T-cell (primary cell): ENCODE results near the gene GCSAM. TPM values are rescaled to one million over a fixed set of nuclear protein-coding genes. Genes with fewer than 3 reads are reported as not detected.

Experiments used
- ATAC-seq, 4 experiments: fragments of 200-7000 bp in 3 of 4; fragments of 150-1000 bp in 1 of 4; cut with Tn5 transposase; replicated peaks in 1 of 4; 1 replicate in 3 of 4; 2 replicates in 1 of 4; pipeline ENCODE4 v1.10.0; 2021; ENCODE audit warnings: moderate library complexity in 3 of 4, mild to moderate bottlenecking in 2 of 4, moderate number of reproducible peaks in 1 of 4
- CTCF ChIA-PET, 2 donors: fragments of 300-600 bp; sonication (Branson Sonifier 250); formaldehyde crosslinking; loops; one replicate each; lab custom pipeline; 2022; ENCODE audit warnings: antibody characterized with exemption in 2 of 2; lab: Charles Lee
- POLR2A ChIA-PET, 2 donors: fragments of 300-600 bp; sonication (Branson Sonifier 250); formaldehyde crosslinking; loops; one replicate each; lab custom pipeline; 2022; ENCODE audit warnings: antibody characterized with exemption in 2 of 2; lab: Charles Lee
- DNase-seq, 35 experiments: peaks; one replicate each; pipeline versions ENCODE4 v3.0.0 to v3.0.0-alpha.2; 2013 to 2023
- H3K27ac ChIP-seq: one replicate; pipeline ENCODE4 v1.5.1; 2013; ENCODE audit warnings: low read length
- H3K27me3 ChIP-seq, 2 experiments: replicated peaks in 1 of 2; 1 replicate in 1 of 2; 2 replicates in 1 of 2; pipeline versions ENCODE4 v1.6.1 to v1.7.0; 2013; ENCODE audit warnings: low read length in 1 of 2, mixed read lengths in 1 of 2; ENCODE audit not compliant: control insufficient read depth in 2 of 2, insufficient read depth in 2 of 2; ENCODE audit errors: extremely low read depth in 1 of 2
- H3K36me3 ChIP-seq, 2 donors: 1 replicate in 1 of 2; 2 replicates in 1 of 2; pipeline versions ENCODE4 v1.6.1 to v1.7.0; 2013; ENCODE audit warnings: low read length in 1 of 2; ENCODE audit not compliant: control insufficient read depth in 2 of 2, insufficient read depth in 1 of 2; ENCODE audit errors: extremely low read depth in 1 of 2
- H3K4me1 ChIP-seq, 2 experiments: 1 replicate in 1 of 2; 2 replicates in 1 of 2; pipeline versions ENCODE4 v1.6.1 to v1.7.0; 2013; ENCODE audit warnings: low read length in 2 of 2, mixed read lengths in 1 of 2; ENCODE audit not compliant: insufficient read depth in 2 of 2, control insufficient read depth in 1 of 2; ENCODE audit errors: extremely low read depth in 1 of 2
- H3K4me3 ChIP-seq, 2 donors: 1 replicate in 1 of 2; 2 replicates in 1 of 2; pipeline versions ENCODE4 v1.5.1 to v1.7.0; 2013; ENCODE audit warnings: mild to moderate bottlenecking in 2 of 2, low read length in 1 of 2, moderate library complexity in 1 of 2; ENCODE audit not compliant: control insufficient read depth in 1 of 2; ENCODE audit errors: extremely low read depth in 1 of 2
- H3K9me3 ChIP-seq: 2 replicates; pipeline ENCODE4 v1.7.0; 2013
- H3K27ac Mint-ChIP-seq, 2 donors: one replicate each; pipeline ENCODE4 v1.8.0; 2020 to 2021; ENCODE audit warnings: mild to moderate bottlenecking in 2 of 2, mixed read lengths in 2 of 2
- H3K27me3 Mint-ChIP-seq, 2 donors: one replicate each; pipeline ENCODE4 v1.8.0; 2021 to 2022; ENCODE audit warnings: mixed read lengths in 2 of 2
- H3K36me3 Mint-ChIP-seq: one replicate; pipeline ENCODE4 v1.8.0; 2021; ENCODE audit warnings: mixed read lengths
- H3K4me1 Mint-ChIP-seq, 3 donors: one replicate each; pipeline ENCODE4 v1.8.0; 2020 to 2022; ENCODE audit warnings: mixed read lengths in 3 of 3, mild to moderate bottlenecking in 1 of 3
- H3K4me3 Mint-ChIP-seq, 3 donors: one replicate each; pipeline ENCODE4 v1.8.0; 2020 to 2022; ENCODE audit warnings: mild to moderate bottlenecking in 3 of 3, mixed read lengths in 3 of 3, moderate library complexity in 3 of 3
- H3K9me3 Mint-ChIP-seq, 3 donors: one replicate each; pipeline ENCODE4 v1.8.0; 2020 to 2022; ENCODE audit warnings: mixed read lengths in 3 of 3
- WGBS: methylation state at CpG from one replicate; pipeline ENCODE4 v1.1.5; 2013; ENCODE audit warnings: missing lambda C conversion rate; ENCODE audit not compliant: insufficient coverage; 5-methylcytosine and 5-hydroxymethylcytosine counted together
- total RNA-seq, 35 experiments: library from RNA in 6 of 35; stranded (reverse) in 6 of 35; fragments of 120-200 nt in 1 of 35; gene quantifications; one replicate each; pipeline versions ENCODE4 v1.2.1 to v1.2.4 and lab custom pipeline; 2013 to 2026

The GCSAM gene
- total RNA-seq, 5 donors from 2014 or later (not counting 1 experiment from before 2014, with no cell fraction given) = 15.8 to 21.6 (median 18.2) TPM

DNA sequence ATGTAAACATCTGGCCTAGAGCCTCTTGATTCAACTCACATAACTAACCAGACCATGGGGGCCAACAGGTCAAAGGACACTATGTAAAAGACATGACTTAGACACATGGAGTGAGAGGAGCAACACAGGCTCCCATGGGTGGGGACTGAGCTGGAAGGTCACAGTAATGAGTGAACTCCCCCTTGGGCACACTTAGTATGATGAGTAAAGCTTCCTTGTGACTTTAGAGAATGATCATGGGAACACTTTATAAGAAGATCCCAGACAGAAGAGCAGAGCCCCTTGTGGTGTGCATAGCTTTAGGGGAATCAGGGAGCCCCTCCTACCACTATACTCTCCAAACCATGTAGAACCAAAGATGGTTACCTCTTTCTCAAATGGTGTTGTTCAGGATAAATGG, 10.2 kb downstream of the GCSAM start:
- Mint-ChIP-seq H3K27ac (no peak overlapping the region), H3K4me1 (peaks cover 73 to 84% (median 80%) of the 10 kb centered on the region in 3 donors), H3K27me3 (no peaks in the 10 kb centered on the region), H3K9me3 (no peaks in the 10 kb centered on the region), H3K36me3 (peaks cover 40% of the 10 kb centered on the region), H3K4me3 (no peak overlapping the region)
- ChIA-PET POLR2A (interaction anchor here (0.8 to 1.2 kb wide), 2 partner anchors 14 to 16 kb away, joined by 3 read pairs; no protein-coding TSS in a partner anchor), CTCF (interaction anchor here (1.5 to 3.3 kb wide), 2 partner anchors 11 kb away, joined by 6 to 17 read pairs; no protein-coding TSS in a partner anchor)
- Histone ChIP-seq H3K27ac (no peak overlapping the region), H3K9me3 (no peaks in the 10 kb centered on the region), H3K4me3 (no peak overlapping the region), H3K4me1 (peaks cover 22 to 53% of the 10 kb centered on the region in 2 experiments), H3K27me3 (no peaks in the 10 kb centered on the region), H3K36me3 (peaks cover 0 to 31% of the 10 kb centered on the region in 2 donors)
- DNase-seq (no peak), ATAC-seq (no peak)

DNA sequence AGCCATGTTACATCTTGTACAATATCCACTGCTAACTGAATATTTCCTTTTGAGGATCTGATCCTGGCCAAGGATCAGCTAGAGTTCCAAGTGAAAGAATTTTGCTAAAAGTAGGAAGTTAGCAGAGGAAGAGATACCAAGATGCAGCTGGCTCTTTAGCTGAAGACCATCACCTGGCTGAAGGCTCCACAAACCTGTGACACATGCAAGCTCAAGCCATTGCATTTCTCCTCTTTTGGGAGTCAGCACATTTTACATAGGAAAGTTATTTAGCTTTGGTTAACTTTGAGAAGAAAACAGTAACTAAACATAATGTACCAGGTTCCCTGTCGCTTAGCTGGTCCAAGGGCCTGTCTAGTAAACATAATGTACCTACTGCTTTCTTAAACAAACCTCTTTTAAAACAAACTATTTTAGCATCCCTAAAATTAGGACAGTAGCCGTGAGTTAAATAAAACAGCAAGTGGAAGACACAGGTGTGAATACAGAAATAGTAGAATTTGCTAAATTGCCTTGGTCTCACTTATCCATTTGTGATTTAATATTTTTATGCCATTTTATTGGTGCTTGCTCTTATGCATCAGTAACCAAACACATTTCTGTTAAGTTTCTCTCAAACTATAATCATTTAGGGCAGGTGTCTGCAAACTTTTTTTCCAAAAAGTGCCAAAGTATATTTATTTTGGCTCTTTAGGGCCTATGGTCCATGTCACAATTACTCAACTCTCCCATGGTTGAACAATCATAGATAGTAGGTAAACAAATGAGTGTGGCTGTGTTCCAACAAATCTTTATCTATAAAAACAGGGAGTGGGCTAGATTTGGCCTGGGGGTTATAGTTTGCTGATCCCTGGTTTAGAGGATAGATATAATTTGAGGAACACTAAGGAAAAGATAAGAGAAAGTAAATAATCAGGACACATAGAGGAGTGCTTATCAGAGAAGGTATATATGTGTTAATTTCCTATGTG, 11.2 kb downstream of the GCSAM start:
- Histone ChIP-seq H3K27me3 (no peaks in the 10 kb centered on the region), H3K9me3 (no peaks in the 10 kb centered on the region), H3K27ac (no peak overlapping the region), H3K36me3 (peaks cover 0 to 31% of the 10 kb centered on the region in 2 donors), H3K4me1 (peaks cover 19 to 43% of the 10 kb centered on the region in 2 experiments), H3K4me3 (no peak overlapping the region)
- Mint-ChIP-seq H3K4me1 (peaks cover 71 to 84% (median 78%) of the 10 kb centered on the region in 3 donors), H3K27ac (peak overlapping the region; percentile 23 to 49), H3K4me3 (no peak overlapping the region), H3K27me3 (no peaks in the 10 kb centered on the region), H3K9me3 (no peaks in the 10 kb centered on the region), H3K36me3 (peaks cover 40% of the 10 kb centered on the region)
- no CpG with 5 or more reads among the region's 2 CpGs for WGBS
- POLR2A ChIA-PET = interaction anchor here in 1 of 2 donors (0.6 kb wide), 1 partner anchor 50 kb away, joined by 3 read pairs; no protein-coding TSS in a partner anchor
- CTCF ChIA-PET = interaction anchor here (0.7 to 1.5 kb wide), 3 partner anchors 10 to 201 kb away, joined by 3 to 7 read pairs (median 4); no protein-coding TSS in a partner anchor
- no peak for DNase-seq
- ATAC-seq = no peak

DNA sequence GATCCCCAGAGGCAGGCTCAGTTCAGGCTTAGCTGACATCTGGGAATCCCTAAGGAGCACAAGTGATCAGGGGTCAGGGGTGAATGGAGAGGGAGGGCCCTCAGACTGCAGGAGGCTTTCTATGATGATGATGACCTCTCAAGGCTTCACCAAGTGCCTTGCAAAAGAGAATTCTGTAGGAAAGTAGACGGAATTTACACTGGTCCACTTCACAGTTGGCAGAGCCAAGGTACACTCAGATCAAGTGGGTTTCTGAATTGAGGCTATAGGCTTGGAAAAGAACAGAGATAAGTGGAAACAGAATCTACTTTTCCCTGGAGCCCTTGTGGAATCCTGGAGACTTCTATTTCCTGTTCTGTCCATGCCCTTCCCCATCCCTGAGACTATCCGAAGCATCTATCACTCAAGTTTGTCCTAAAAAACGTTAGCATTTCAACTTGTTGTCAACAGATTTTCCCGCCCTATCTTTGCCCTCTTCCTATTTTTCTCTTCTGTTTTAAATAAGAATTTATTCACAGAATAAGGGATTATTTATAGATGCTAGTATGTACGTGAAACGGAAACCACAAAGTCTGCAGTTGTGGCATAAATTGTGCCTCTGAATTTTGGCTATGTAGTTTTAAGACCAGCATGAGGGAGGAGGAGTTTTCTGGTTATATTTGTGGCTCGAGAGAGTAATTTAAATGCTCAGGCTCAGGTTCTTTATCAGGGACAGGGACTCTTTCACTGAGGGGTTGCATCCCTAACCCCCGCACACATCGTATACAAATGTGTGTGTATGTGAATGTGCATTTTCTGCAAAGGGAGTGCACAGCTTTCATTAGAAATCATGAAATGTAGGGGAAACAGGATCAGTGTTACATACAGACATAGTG, 12.8 kb downstream of the GCSAM start:
- ChIA-PET POLR2A (no interaction called here), CTCF (interaction anchor here in 1 of 2 donors (1.0 kb wide), 1 partner anchor 18 kb away, joined by 3 read pairs; no protein-coding TSS in a partner anchor)
- Histone ChIP-seq H3K9me3 (no peaks in the 10 kb centered on the region), H3K4me1 (peaks cover 12 to 37% of the 10 kb centered on the region in 2 experiments), H3K36me3 (peaks cover 0 to 26% of the 10 kb centered on the region in 2 donors), H3K4me3 (no peak overlapping the region), H3K27ac (peak overlapping the region; percentile 3), H3K27me3 (no peaks in the 10 kb centered on the region)
- H3K4me1 Mint-ChIP-seq = peaks cover 56 to 67% (median 64%) of the 10 kb centered on the region in 3 donors
- ATAC-seq (peak in 3 of 4 experiments; percentile 60 to 90 (median 74)), DNase-seq (peak in 1 of 35 experiments; percentile 50)
- peaks cover 27% of the 10 kb centered on the region for H3K36me3 Mint-ChIP-seq
- H3K9me3 Mint-ChIP-seq = no peaks in the 10 kb centered on the region
- no peaks in the 10 kb centered on the region for H3K27me3 Mint-ChIP-seq
- H3K4me3 Mint-ChIP-seq = peak overlapping the region; percentile 4 to 43 (median 36)
- peak overlapping the region; percentile 78 to 84 for H3K27ac Mint-ChIP-seq
- 40% methylated on average over 4 of the region's 9 CpGs for WGBS

DNA sequence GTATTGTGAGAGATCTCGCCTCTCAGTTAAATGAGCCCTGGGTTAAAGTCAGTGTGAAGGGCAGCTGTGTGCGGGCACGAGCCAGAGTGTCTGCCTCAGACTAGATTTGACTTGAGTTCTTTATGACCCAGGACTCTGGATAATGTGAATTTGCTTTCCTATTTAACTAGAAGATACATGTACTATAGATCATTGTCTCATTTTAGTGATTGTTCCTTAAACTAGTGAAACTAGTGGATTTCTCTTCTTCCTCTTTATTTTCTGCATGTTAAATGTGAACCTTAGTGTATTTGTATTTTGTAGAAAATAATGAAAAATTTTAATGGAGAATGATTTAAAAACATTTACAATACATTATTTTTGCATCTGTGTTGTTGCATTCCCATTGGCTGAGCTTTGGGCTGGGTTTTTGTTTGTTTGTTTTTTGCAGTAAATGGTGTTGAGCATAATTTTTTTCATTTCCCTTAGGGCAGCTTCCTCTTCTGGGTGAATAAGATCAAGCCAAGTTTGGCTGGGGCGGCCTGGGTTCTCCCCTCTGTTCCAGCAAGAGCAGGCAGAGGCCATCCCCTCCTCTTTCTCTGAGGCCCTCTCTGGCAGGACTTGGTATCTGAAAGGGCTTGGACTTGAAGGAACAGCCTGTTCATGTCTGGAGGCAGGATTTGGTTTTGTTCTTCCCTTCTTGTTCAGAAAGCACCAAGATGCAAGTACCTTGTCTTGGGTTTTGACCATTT, 15.0 kb downstream of the GCSAM start:
- ChIA-PET CTCF (interaction anchor here (0.6 to 1.5 kb wide), 4 partner anchors 9 to 534 kb away, joined by 3 to 6 read pairs (median 3); no protein-coding TSS in a partner anchor), POLR2A (no interaction called here)
- peaks cover 12 to 38% of the 10 kb centered on the region in 2 experiments for H3K4me1 ChIP-seq
- peaks cover 0 to 7% of the 10 kb centered on the region in 2 donors for H3K36me3 ChIP-seq
- peak in 1 of 35 experiments; percentile 35 for DNase-seq
- no peak overlapping the region for H3K4me3 Mint-ChIP-seq
- no peak for ATAC-seq
- peaks cover 9% of the 10 kb centered on the region for H3K36me3 Mint-ChIP-seq
- WGBS = 100% methylated on average over 1 of the region's 4 CpGs
- no peak overlapping the region for H3K4me3 ChIP-seq
- no peaks in the 10 kb centered on the region for H3K9me3 ChIP-seq
- no peaks in the 10 kb centered on the region for H3K9me3 Mint-ChIP-seq
- H3K27ac ChIP-seq = no peak overlapping the region
- peaks cover 48 to 64% (median 61%) of the 10 kb centered on the region in 3 donors for H3K4me1 Mint-ChIP-seq
- no peaks in the 10 kb centered on the region for H3K27me3 Mint-ChIP-seq
- no peaks in the 10 kb centered on the region for H3K27me3 ChIP-seq
- peak overlapping the region; percentile 29 to 49 for H3K27ac Mint-ChIP-seq

DNA sequence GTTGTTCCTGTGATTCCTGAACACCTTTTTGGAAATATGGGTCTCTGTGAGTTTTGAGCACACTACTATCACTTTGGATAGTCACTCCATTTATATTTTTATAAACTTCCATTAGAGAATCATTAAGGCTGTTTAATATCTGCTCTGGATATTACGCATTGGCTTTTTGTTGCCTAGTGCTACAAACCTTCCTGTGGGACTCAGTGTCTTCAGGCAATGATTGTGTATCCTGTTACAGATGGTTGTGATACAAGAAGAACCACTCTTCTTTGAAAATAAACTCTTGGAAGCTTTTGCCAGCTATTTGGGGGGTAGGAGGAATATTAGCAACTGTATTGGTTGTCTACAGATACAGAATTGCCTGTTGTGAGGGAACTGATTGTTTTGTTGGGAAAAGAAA, 15.6 kb downstream of the GCSAM start:
- Histone ChIP-seq H3K9me3 (no peaks in the 10 kb centered on the region), H3K36me3 (peaks cover 0 to 3% of the 10 kb centered on the region in 2 donors), H3K4me3 (no peak overlapping the region), H3K4me1 (peaks cover 12 to 38% of the 10 kb centered on the region in 2 experiments), H3K27ac (no peak overlapping the region), H3K27me3 (no peaks in the 10 kb centered on the region)
- CTCF ChIA-PET = interaction anchor here (0.5 to 1.5 kb wide), 7 partner anchors 10 to 535 kb away, joined by 3 to 6 read pairs (median 3); no protein-coding TSS in a partner anchor
- POLR2A ChIA-PET = no interaction called here
- no peaks in the 10 kb centered on the region for H3K27me3 Mint-ChIP-seq
- peak overlapping the region in 1 of 2 donors; percentile 49 for H3K27ac Mint-ChIP-seq
- H3K4me3 Mint-ChIP-seq = no peak overlapping the region
- H3K9me3 Mint-ChIP-seq = no peaks in the 10 kb centered on the region
- ATAC-seq (no peak), DNase-seq (no peak)
- H3K36me3 Mint-ChIP-seq = peaks cover 3% of the 10 kb centered on the region
- no CpG with 5 or more reads among the region's 1 CpG for whole genome bisulfite sequencing
- H3K4me1 Mint-ChIP-seq = peaks cover 48 to 59% (median 55%) of the 10 kb centered on the region in 3 donors
